Fibroblast of the aortic adventitia (primary cell): ENCODE results near the gene RORC. TPM values are rescaled to one million over a fixed set of nuclear protein-coding genes. Genes with fewer than 3 reads are reported as not detected.
"Not testable (repeated sequence)": the region's sequence is repeated elsewhere in the genome, so short reads cannot be mapped to it uniquely, and the experiment has no call there.

ENCODE experiments used
- DNase-seq: peaks from one replicate; pipeline ENCODE4 v3.0.0-alpha.2; 2010; ENCODE audit warnings: low read depth
- H3K4me3 ChIP-seq: 2 replicates; pipeline ENCODE4 v1.5.1; 2011; ENCODE audit warnings: low read depth, mild to moderate bottlenecking, control low read depth, low read length, moderate library complexity
- CTCF ChIP-seq: IDR thresholded peaks from 2 replicates; pipeline ENCODE4 v1.5.1; 2011; ENCODE audit warnings: mild to moderate bottlenecking, low read length, control low read depth, inconsistent platforms; ENCODE audit not compliant: insufficient read depth
- total RNA-seq: library from RNA; depleted of rRNA; stranded (reverse); fragments of >200 nt; gene quantifications from 2 replicates; pipeline ENCODE4 v1.2.3, GENCODE V29; 2012; ENCODE audit warnings: low replicate concordance

RORC gene
- total RNA-seq, 1 donor, result not detected

GRCh38 chr1:151776665-151777062 is 54.9 kb downstream of the RORC start:
- H3K4me3 ChIP-seq, result no peak overlapping the region
- no peak for DNase-seq
- TF ChIP-seq CTCF, result no peak

- TF ChIP-seq CTCF, result no peak
- DNase-seq, result no peak
- H3K4me3 ChIP-seq, result no peak overlapping the region
These were observed 55.5 kb downstream of the RORC start for GRCh38 chr1:151775894-151776664.

- DNase-seq, result no peak
- H3K4me3 ChIP-seq, result no peak overlapping the region
- no peak for TF ChIP-seq CTCF
These were observed 57.2 kb downstream of the RORC start for GRCh38 chr1:151774256-151774922.

- TF ChIP-seq CTCF, result no peak
- peak; percentile 46 for DNase-seq
- H3K4me3 ChIP-seq, result no peak overlapping the region
These were observed 57.9 kb downstream of the RORC start for GRCh38 chr1:151773702-151774101.

- DNase-seq, H3K4me3 ChIP-seq: not testable (repeated sequence)
These were observed 62.3 kb downstream of the RORC start for GRCh38 chr1:151769270-151769669.

GRCh38 chr1:151768351-151769066 is 63.1 kb downstream of the RORC start:
- not testable (repeated sequence) for DNase-seq, H3K4me3 ChIP-seq

- peak; percentile 17 for DNase-seq
- peak overlapping the region; percentile 91 for H3K4me3 ChIP-seq
- TF ChIP-seq CTCF, result no peak
These were observed 67.6 kb downstream of the RORC start for GRCh38 chr1:151763990-151764389.
